Gastroesophageal sphincter (tissue), 4 donors: ENCODE measurements around the gene KIAA0825. TPM values are rescaled to one million over a fixed set of nuclear protein-coding genes. Genes with fewer than 3 reads are reported as not detected.

Experiments
- ATAC-seq: fragments of 150-250 bp; one replicate; pipeline ENCODE4 v1.9.1; 2016; ENCODE audit warnings: mild to moderate bottlenecking, moderate library complexity
- H3K27ac ChIP-seq, 4 donors: fragments of 200-600 bp; sonication (generic) in 3 of 4; 1 replicate in 3 of 4; 2 replicates in 1 of 4; pipeline ENCODE4 v1.5.1; 2016 to 2019
- H3K27me3 ChIP-seq: fragments of 200-600 bp; sonication (generic); one replicate; pipeline ENCODE4 v1.5.1; 2019
- H3K36me3 ChIP-seq, 2 donors: fragments of 200-600 bp; sonication (generic); one replicate each; pipeline ENCODE4 v1.5.1; 2019; ENCODE audit warnings: control low read depth in 1 of 2
- H3K4me1 ChIP-seq, 3 donors: fragments of 200-600 bp; sonication (generic); 1 replicate in 2 of 3; 2 replicates in 1 of 3; pipeline ENCODE4 v1.5.1; 2016 to 2019; ENCODE audit warnings: control low read depth in 2 of 3
- H3K4me3 ChIP-seq, 2 donors: fragments of 200-600 bp; sonication (generic); one replicate each; pipeline ENCODE4 v1.5.1; 2019; ENCODE audit warnings: mild to moderate bottlenecking in 1 of 2, moderate library complexity in 1 of 2
- H3K9me3 ChIP-seq, 3 donors: fragments of 200-600 bp; sonication (generic); one replicate each; pipeline ENCODE4 v1.5.1; 2017 to 2019; ENCODE audit warnings: control low read depth in 2 of 3
- CTCF ChIP-seq, 4 experiments: fragments of 200-600 bp in 2 of 4; fragments of 450-650 bp in 2 of 4; sonication (generic) in 1 of 4; IDR thresholded peaks; one replicate each; pipeline ENCODE4 v1.5.1; 2017 to 2019; ENCODE audit warnings: antibody characterized with exemption in 4 of 4, mild to moderate bottlenecking in 2 of 4, moderate library complexity in 2 of 4
- EP300 ChIP-seq: sonication (generic); formaldehyde crosslinking; IDR thresholded peaks from one replicate; pipeline ENCODE4 v1.6.1; 2017; ENCODE audit warnings: antibody characterized with exemption, mild to moderate bottlenecking
- POLR2A ChIP-seq, 2 donors: fragments of 450-650 bp; IDR thresholded peaks; one replicate each; pipeline ENCODE4 v1.6.1; 2017; ENCODE audit warnings: antibody characterized with exemption in 2 of 2, mild to moderate bottlenecking in 2 of 2, moderate library complexity in 1 of 2
- POLR2AphosphoS5 ChIP-seq: sonication (generic); formaldehyde crosslinking; IDR thresholded peaks from one replicate; pipeline ENCODE4 v1.6.1; 2017; ENCODE audit warnings: antibody characterized with exemption
- WGBS, 2 donors: methylation state at CpG; one replicate each; pipeline ENCODE4 v1.1.5; 2018; ENCODE audit warnings: low coverage in 1 of 2; 5-methylcytosine and 5-hydroxymethylcytosine counted together
- total RNA-seq, 4 donors: library from RNA; depleted of rRNA; stranded (reverse); fragments of >200 nt; gene quantifications; one replicate each; pipeline ENCODE4 v1.1.0, GENCODE V29; 2016

KIAA0825 gene
- total RNA-seq, 4 donors from 2014 or later, result 3.0 to 7.9 (median 4.8) TPM

- Histone ChIP-seq H3K36me3 (no peaks in the 10 kb centered on the region), H3K27me3 (no peaks in the 10 kb centered on the region), H3K27ac (no peak overlapping the region), H3K9me3 (no peaks in the 10 kb centered on the region), H3K4me1 (peaks cover 0 to 22% (median 3%) of the 10 kb centered on the region in 3 donors), H3K4me3 (no peak overlapping the region)
- 88 to 95% methylated on average over 5 of the region's 5 CpGs for WGBS, 2 donors
- ATAC-seq, result no peak
- TF ChIP-seq EP300 (no peak), CTCF (IDR thresholded peaks at IDR 0.05) (no peak), POLR2A (IDR thresholded peaks at IDR 0.05) (no peak), POLR2AphosphoS5 (no peak)
Observed at GRCh38 chr5:94620256-94620655, 1.9 kb upstream of the KIAA0825 start.

GRCh38 chr5:94618029-94618492 is 343 bp downstream of the KIAA0825 start:
- peak overlapping the region; percentile 68 for H3K4me3 ChIP-seq
- H3K9me3 ChIP-seq, result no peaks in the 10 kb centered on the region
- peaks cover 0 to 22% (median 3%) of the 10 kb centered on the region in 3 donors for H3K4me1 ChIP-seq
- H3K36me3 ChIP-seq, result no peaks in the 10 kb centered on the region
- WGBS, 2 donors, result 0 to 6% methylated on average over 1 to 3 of the region's 23 CpGs
- ATAC-seq, result peak; percentile 46
- H3K27ac ChIP-seq, result peak overlapping the region in 3 of 4 donors; percentile 75 to 80 (median 79)
- no peaks in the 10 kb centered on the region for H3K27me3 ChIP-seq
- TF ChIP-seq EP300 (no peak), CTCF (IDR thresholded peaks at IDR 0.05) (no peak), POLR2AphosphoS5 (no peak), POLR2A (IDR thresholded peaks at IDR 0.05) (no peak)

- WGBS, 2 donors, result 92 to 94% methylated on average over 3 of the region's 3 CpGs
Observed at GRCh38 chr5:94615862-94616261, 2.5 kb downstream of the KIAA0825 start.

GRCh38 chr5:94614156-94614805 is 4.1 kb downstream of the KIAA0825 start:
- WGBS, 2 donors, result 83 to 98% methylated on average over 2 of the region's 2 CpGs
- Histone ChIP-seq H3K4me3 (no peak overlapping the region), H3K27ac (no peak overlapping the region), H3K27me3 (no peaks in the 10 kb centered on the region), H3K9me3 (no peaks in the 10 kb centered on the region), H3K36me3 (no peaks in the 10 kb centered on the region), H3K4me1 (peaks cover 0 to 14% (median 3%) of the 10 kb centered on the region in 3 donors)
- TF ChIP-seq EP300, result no peak
- TF ChIP-seq POLR2A (IDR thresholded peaks at IDR 0.05), result no peak
- TF ChIP-seq POLR2AphosphoS5, result no peak
- TF ChIP-seq CTCF (IDR thresholded peaks at IDR 0.05), result no peak
- ATAC-seq, result no peak

More at GRCh38 chr5:94615862-94616261, 2.5 kb downstream of the KIAA0825 start:
- Histone ChIP-seq H3K27ac (no peak overlapping the region), H3K36me3 (no peaks in the 10 kb centered on the region), H3K4me1 (peaks cover 0 to 22% (median 3%) of the 10 kb centered on the region in 3 donors), H3K4me3 (no peak overlapping the region), H3K27me3 (no peaks in the 10 kb centered on the region), H3K9me3 (no peaks in the 10 kb centered on the region)
- no peak for ATAC-seq
- no peak for TF ChIP-seq EP300
- TF ChIP-seq POLR2A (IDR thresholded peaks at IDR 0.05), result no peak

GRCh38 chr5:94613583-94613982 is 4.8 kb downstream of the KIAA0825 start:
- H3K9me3 ChIP-seq, result no peaks in the 10 kb centered on the region
- no peak overlapping the region for H3K4me3 ChIP-seq
- 67 to 78% methylated on average over 2 of the region's 2 CpGs for WGBS, 2 donors
- no peaks in the 10 kb centered on the region for H3K27me3 ChIP-seq
- no peak for ATAC-seq
- no peak overlapping the region for H3K27ac ChIP-seq
- H3K4me1 ChIP-seq, result peaks cover 0 to 10% (median 3%) of the 10 kb centered on the region in 3 donors
- no peak for TF ChIP-seq POLR2AphosphoS5
- TF ChIP-seq CTCF (IDR thresholded peaks at IDR 0.05), result no peak
- H3K36me3 ChIP-seq, result no peaks in the 10 kb centered on the region
